Measurements from ENCODE around the gene HS3ST5. TPM values are rescaled to one million over a fixed set of nuclear protein-coding genes. Genes with fewer than 3 reads are reported as not detected.

Gene HS3ST5
- total RNA-seq, 1 donor from 2014 or later: 17.4 TPM

GRCh38 chr6:114010540-114010939, 332.3 kb downstream of the HS3ST5 start:
- Mint-ChIP-seq H3K4me1 (ENCODE audit: low read depth, unreplicated experiment) (peaks cover 7% of the 10 kb centered on the region), H3K27ac (ENCODE audit: unreplicated experiment) (no peak overlapping the region), H3K36me3 (ENCODE audit: unreplicated experiment) (peaks cover 4% of the 10 kb centered on the region), H3K4me3 (ENCODE audit: unreplicated experiment) (no peak overlapping the region), H3K27me3 (ENCODE audit: unreplicated experiment) (no peaks in the 10 kb centered on the region), H3K9me3 (ENCODE audit: unreplicated experiment) (no peaks in the 10 kb centered on the region)
- DNase-seq: no peak
- TF ChIP-seq CTCF (IDR thresholded peaks at IDR 0.05; ENCODE audit: partially characterized antibody, unreplicated experiment): no peak

DNA sequence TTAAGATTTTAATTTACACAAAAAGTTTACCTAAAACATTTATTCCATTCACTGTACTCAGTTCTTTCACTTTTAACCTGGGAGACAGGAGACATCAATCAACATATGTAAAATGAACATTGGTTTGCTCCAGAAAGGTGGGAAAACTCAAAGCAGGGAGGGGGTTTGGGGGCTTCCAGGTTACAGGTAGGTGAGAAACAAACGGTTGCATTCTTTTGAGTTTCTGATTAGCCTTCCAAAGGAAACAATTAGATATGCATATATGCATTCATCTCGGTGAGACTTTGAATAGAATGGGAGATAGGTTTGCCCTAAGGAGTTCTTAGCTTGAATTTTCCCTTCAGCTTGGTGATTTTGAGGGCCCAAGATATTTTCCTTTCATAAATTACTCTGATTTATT, 333.6 kb downstream of the HS3ST5 start:
- H3K4me1 Mint-ChIP-seq (ENCODE audit: low read depth, unreplicated experiment): peaks cover 7% of the 10 kb centered on the region
- DNase-seq: no peak
- H3K9me3 Mint-ChIP-seq (ENCODE audit: unreplicated experiment): no peaks in the 10 kb centered on the region
- no peak overlapping the region for H3K27ac Mint-ChIP-seq (ENCODE audit: unreplicated experiment)
- H3K27me3 Mint-ChIP-seq (ENCODE audit: unreplicated experiment): no peaks in the 10 kb centered on the region
- no peak overlapping the region for H3K4me3 Mint-ChIP-seq (ENCODE audit: unreplicated experiment)
- no peak for TF ChIP-seq CTCF (IDR thresholded peaks at IDR 0.05; ENCODE audit: partially characterized antibody, unreplicated experiment)
- peaks cover 4% of the 10 kb centered on the region for H3K36me3 Mint-ChIP-seq (ENCODE audit: unreplicated experiment)

GRCh38 chr6:114008331-114008730, 334.5 kb downstream of the HS3ST5 start:
- Mint-ChIP-seq H3K4me1 (ENCODE audit: low read depth, unreplicated experiment) (peaks cover 7% of the 10 kb centered on the region), H3K36me3 (ENCODE audit: unreplicated experiment) (peaks cover 4% of the 10 kb centered on the region), H3K27me3 (ENCODE audit: unreplicated experiment) (no peaks in the 10 kb centered on the region), H3K9me3 (ENCODE audit: unreplicated experiment) (no peaks in the 10 kb centered on the region), H3K27ac (ENCODE audit: unreplicated experiment) (no peak overlapping the region), H3K4me3 (ENCODE audit: unreplicated experiment) (no peak overlapping the region)
- TF ChIP-seq CTCF (IDR thresholded peaks at IDR 0.05; ENCODE audit: partially characterized antibody, unreplicated experiment): no peak
- DNase-seq: no peak

GRCh38 chr6:114007516-114007915, 335.3 kb downstream of the HS3ST5 start:
- Mint-ChIP-seq H3K4me1 (ENCODE audit: low read depth, unreplicated experiment) (peaks cover 7% of the 10 kb centered on the region), H3K27me3 (ENCODE audit: unreplicated experiment) (no peaks in the 10 kb centered on the region), H3K4me3 (ENCODE audit: unreplicated experiment) (no peak overlapping the region), H3K9me3 (ENCODE audit: unreplicated experiment) (no peaks in the 10 kb centered on the region), H3K36me3 (ENCODE audit: unreplicated experiment) (peaks cover 4% of the 10 kb centered on the region), H3K27ac (ENCODE audit: unreplicated experiment) (no peak overlapping the region)
- no peak for TF ChIP-seq CTCF (IDR thresholded peaks at IDR 0.05; ENCODE audit: partially characterized antibody, unreplicated experiment)
- no peak for DNase-seq

Data from glutamatergic neuron (in vitro differentiated cells).